GM19372 (cell line): ENCODE measurements around the gene ACCSL.

ENCODE experiments used
- ATAC-seq: cut with Tn5 transposase; IDR thresholded peaks from one replicate; pipeline ENCODE4 v1.9.1; 2021; ENCODE audit warnings: mild to moderate bottlenecking, low read depth, moderate library complexity; ENCODE audit not compliant: unreplicated experiment

Gene ACCSL

DNA sequence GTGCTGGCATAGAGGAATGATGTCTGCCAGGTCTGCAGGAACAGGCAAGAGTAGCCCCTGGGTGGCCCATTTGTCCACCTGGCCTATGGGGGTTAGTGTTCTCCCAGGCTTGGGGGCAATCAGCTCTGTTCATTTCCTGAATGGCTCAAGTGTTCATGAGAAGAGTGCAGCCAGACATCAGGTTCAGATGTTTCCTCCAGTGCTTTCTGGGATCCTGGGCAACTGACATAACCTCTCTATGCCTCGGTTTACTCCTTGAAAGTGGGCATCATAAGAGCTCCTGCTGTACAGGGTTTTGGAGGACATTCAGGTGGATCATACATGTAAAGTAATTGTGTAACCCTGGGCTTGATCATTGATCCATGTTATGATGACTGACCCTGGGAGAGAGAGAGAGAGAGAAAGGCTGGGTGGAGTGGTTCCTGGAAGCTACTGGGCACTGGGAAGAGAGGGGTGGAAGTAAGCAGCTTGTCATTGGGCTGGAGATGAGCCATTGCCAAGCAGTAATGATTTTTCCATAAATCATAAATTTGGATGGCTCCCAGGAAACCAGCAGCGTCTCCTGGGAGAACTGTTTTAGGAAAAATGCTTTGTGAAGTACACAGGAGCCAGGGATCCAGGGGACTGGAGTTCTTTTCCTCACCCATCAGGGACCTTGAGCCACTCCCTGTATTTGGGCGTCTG, 30.2 kb upstream of the ACCSL start:
- no peak for ATAC-seq

- no peak for ATAC-seq
Observed at GRCh38 chr11:44018127-44018521, 29.7 kb upstream of the ACCSL start.

DNA sequence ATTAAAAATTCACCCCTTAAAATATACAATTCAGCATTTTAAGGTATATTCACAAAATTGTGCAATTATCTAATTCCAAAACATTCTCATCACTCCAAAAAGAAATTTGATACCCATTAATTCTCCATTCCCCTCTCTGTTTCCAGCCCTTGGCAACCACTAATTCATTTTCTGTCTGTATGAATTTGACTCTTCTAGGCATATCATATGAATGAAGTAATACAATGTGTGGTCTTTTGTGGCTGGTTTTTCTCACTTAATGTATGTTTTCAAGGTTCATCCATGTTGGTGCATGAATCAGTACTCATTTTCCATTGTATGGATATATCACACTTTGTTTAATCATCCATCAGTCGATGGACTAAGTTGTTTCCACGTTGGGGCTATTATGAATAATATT, 29.0 kb upstream of the ACCSL start:
- ATAC-seq, result no peak

GRCh38 chr11:44024977-44025376, 22.8 kb upstream of the ACCSL start:
- ATAC-seq, result no peak

DNA sequence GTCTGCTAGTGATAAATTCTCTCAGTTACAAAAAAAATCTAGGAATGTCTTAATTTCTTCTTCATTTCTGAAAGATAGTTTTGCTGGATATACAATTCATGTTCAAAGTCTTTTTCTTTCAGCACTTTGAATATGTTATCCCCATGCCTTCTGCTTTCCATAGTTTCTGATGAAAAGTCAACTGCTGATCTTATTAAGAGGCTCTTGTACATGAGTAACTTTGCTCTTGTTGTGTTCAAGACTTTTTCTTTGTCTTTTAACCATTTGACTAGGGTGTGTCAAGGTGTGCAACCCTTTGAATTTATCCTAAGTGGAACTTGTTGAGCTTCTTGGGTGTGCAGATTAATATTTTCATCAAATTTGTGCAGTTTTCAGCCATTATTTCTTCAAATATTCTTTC, 22.1 kb upstream of the ACCSL start:
- ATAC-seq, result no peak

- no peak for ATAC-seq
Observed at GRCh38 chr11:44028401-44028800, 19.4 kb upstream of the ACCSL start.

- ATAC-seq, result no peak
Observed at GRCh38 chr11:44028816-44029506, 18.8 kb upstream of the ACCSL start.

- no peak for ATAC-seq
Observed at GRCh38 chr11:44029507-44029845, 18.3 kb upstream of the ACCSL start.

- no peak for ATAC-seq
Observed at GRCh38 chr11:44029977-44030911, 17.5 kb upstream of the ACCSL start.

DNA sequence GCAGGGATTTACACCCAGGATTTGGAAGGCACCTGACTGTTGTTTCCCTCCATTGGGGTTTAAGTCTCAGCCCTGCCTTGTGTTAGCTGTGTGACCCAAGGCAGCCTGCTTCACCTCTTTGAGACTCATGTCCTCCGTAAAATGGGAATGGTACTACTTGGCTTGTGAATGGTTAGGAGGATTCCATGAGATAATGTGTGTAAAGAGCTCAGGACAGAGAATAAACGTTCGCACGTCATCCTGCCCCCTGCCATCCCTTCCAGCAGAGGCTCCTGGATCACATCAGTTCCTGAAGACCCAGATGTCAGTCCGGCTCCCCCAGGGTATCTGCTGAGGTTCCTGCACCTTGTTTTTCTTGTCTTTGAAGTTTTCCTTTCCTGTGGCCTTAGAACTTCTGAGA, 16.8 kb upstream of the ACCSL start:
- no peak for ATAC-seq

- no peak for ATAC-seq
Observed at GRCh38 chr11:44031549-44031948, 16.2 kb upstream of the ACCSL start.

DNA sequence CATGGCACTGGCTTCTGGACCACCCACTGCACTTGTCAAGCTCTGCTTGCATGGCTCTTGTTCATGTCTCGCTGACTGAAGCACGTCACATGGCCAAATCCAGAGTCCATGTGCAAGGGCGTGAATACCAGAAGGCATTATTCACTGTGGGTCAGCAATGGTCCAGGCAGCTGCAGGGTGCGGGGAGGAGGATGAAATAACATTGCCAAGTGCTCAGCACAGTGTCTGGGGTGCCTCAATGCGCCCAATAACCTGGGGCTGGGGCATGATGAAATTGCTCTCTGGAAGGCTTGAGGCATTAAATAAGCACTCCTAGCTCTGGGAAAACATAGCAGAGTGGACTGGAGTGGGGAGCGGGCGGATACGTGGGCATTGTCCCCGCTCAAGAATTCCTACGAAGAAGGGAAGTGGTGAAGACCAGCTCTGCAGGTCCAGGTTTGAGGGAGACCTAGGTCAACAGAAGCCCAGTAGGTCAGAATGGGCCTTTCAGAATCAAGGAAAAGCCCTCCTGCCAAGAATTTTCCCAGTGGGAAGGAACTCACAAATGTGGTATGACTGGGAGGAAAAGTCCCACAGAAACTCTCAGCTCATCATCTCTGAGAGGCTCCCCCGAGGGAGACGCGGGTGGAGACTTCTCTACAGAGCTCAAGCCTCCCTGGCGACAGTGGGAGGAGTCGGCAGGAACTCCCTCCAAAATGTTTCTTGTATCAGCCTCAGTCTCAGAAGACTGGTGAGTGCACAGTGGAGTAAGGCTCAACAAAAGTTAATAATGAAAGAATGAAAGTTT, 15.3 kb upstream of the ACCSL start:
- no peak for ATAC-seq

- ATAC-seq, result no peak
Observed at GRCh38 chr11:44033411-44033850, 14.3 kb upstream of the ACCSL start.

DNA sequence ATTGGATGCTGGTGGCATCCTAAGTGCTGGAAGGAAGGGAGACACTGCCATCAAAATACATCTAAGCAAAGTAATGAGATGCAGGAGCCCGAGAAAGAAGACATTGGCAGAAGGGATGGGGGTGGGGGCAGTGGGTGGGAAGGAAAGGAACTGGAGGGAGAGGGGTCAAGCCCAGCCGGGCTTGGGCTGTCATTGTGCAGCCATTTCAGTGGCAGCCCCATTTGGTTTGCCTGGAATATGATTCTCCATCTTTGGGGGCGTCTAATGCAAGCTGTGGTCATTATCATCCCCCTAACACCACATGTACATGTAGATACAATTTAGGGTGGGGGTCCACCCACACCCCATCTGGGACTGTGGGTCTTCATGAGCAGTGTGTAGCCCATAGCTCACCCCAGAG, 13.9 kb upstream of the ACCSL start:
- no peak for ATAC-seq

DNA sequence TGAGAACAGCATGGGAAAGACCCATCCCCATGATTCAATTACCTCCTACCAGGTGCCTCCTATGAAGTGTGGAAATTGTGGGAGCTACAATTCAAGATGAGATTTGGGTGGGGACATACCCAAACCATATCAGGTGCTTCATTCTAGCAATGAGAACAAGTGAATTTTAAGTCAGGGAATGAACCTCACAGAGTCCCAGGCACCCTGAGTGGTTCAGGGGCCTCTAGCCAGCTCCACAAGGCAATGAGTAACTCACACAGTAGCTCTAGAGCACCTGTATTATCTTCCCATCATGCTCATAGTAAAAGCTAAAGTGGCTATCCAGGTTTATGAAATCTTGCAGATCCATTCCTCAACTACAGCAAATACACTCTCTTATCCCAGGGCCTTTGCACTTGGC, 13.1 kb upstream of the ACCSL start:
- no peak for ATAC-seq

- peak; percentile 77 for ATAC-seq
Observed at GRCh38 chr11:44036811-44037657, 10.7 kb upstream of the ACCSL start.

GRCh38 chr11:44037658-44037998, 10.2 kb upstream of the ACCSL start:
- no peak for ATAC-seq

- ATAC-seq, result no peak
Observed at GRCh38 chr11:44043157-44043556, 4.6 kb upstream of the ACCSL start.

DNA sequence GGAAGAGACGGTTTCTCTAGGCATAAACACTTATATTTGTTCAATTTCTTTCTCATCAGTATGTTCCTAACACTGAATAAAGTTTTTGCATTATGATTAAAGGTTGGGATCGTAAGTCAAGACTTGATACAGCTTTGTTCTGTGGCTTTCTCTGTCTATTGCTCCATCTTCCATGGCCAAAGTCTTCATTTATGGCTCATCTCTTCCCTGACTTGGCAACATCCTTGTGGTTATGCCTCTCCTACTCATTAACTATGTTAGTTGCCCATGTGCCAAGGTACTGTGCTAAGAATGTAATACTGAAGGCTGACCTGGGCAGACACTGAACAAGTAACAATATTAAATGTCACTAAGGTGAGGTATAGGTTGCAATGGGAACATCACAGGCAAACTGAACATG, 1.6 kb upstream of the ACCSL start:
- ATAC-seq, result no peak

GRCh38 chr11:44047298-44047697, 483 bp upstream of the ACCSL start:
- no peak for ATAC-seq
